NK-92 (cell line): ENCODE data around the gene CEP83.
"Not testable (repeated sequence)": the region's sequence is repeated elsewhere in the genome, so short reads cannot be mapped to it uniquely, and the experiment has no call there.

Experiments used
- DNase-seq: peaks from one replicate; lab custom pipeline; 2025; ENCODE audit not compliant: unreplicated experiment; lab: John Stamatoyannopoulos, UW

The CEP83 gene

GRCh38 chr12:94386422-94386821, 73.2 kb downstream of the CEP83 start:
- DNase-seq = no peak

GRCh38 chr12:94384030-94384429, 75.6 kb downstream of the CEP83 start:
- no peak for DNase-seq

- no peak for DNase-seq
These were observed 79.2 kb downstream of the CEP83 start for GRCh38 chr12:94380507-94380906.

GRCh38 chr12:94379479-94380113, 80.1 kb downstream of the CEP83 start:
- no peak for DNase-seq

GRCh38 chr12:94377599-94377998, 82.1 kb downstream of the CEP83 start:
- no peak for DNase-seq

GRCh38 chr12:94374124-94374523, 85.5 kb downstream of the CEP83 start:
- DNase-seq = no peak

- no peak for DNase-seq
These were observed 87.2 kb downstream of the CEP83 start for GRCh38 chr12:94372461-94372860.

- DNase-seq = no peak
These were observed 97.0 kb downstream of the CEP83 start for GRCh38 chr12:94362653-94363052.

GRCh38 chr12:94359761-94360160, 99.9 kb downstream of the CEP83 start:
- no peak for DNase-seq

GRCh38 chr12:94353130-94353529, 106.5 kb downstream of the CEP83 start:
- no peak for DNase-seq

GRCh38 chr12:94340573-94340972, 119.1 kb downstream of the CEP83 start:
- no peak for DNase-seq

- DNase-seq = no peak
These were observed 121.5 kb downstream of the CEP83 start for GRCh38 chr12:94338006-94338794.

GRCh38 chr12:94336211-94336925, 123.3 kb downstream of the CEP83 start:
- DNase-seq = no peak

GRCh38 chr12:94333396-94333795, 126.3 kb downstream of the CEP83 start:
- DNase-seq = no peak

- DNase-seq = no peak
These were observed 130.3 kb downstream of the CEP83 start for GRCh38 chr12:94329366-94329765.

- DNase-seq = no peak
These were observed 131.9 kb downstream of the CEP83 start for GRCh38 chr12:94327809-94328208.

GRCh38 chr12:94326727-94327126, 132.9 kb downstream of the CEP83 start:
- DNase-seq = no peak

- DNase-seq = no peak
These were observed 133.4 kb downstream of the CEP83 start for GRCh38 chr12:94326234-94326633.

GRCh38 chr12:94322346-94322745, 137.3 kb downstream of the CEP83 start:
- DNase-seq = no peak

- DNase-seq = no peak
These were observed 139.6 kb downstream of the CEP83 start for GRCh38 chr12:94320109-94320508.

GRCh38 chr12:94318181-94318580, 141.5 kb downstream of the CEP83 start:
- DNase-seq = no peak

GRCh38 chr12:94316600-94316999, 143.1 kb downstream of the CEP83 start:
- not testable (repeated sequence) for DNase-seq
